H1 (cell line): ENCODE results near the gene SHANK2. TPM values are rescaled to one million over a fixed set of nuclear protein-coding genes. Genes with fewer than 3 reads are reported as not detected.

Experiments used
- ASH2L ChIP-seq: fragments of 200-600, 300-600 bp; sonication (generic); IDR thresholded peaks from one replicate; pipeline ENCODE4 v1.7.1; 2017; ENCODE audit warnings: low read length
- CHD7 ChIP-seq: fragments of 300-600 bp; sonication (generic); IDR thresholded peaks from 2 replicates; pipeline ENCODE4 v1.7.1; 2012; ENCODE audit warnings: low read length, moderate library complexity, mild to moderate bottlenecking, inconsistent platforms; ENCODE audit not compliant: insufficient replicate concordance
- EGR1 ChIP-seq: IDR thresholded peaks from 2 replicates; pipeline ENCODE4 v1.6.1; 2011; ENCODE audit warnings: low read depth, low read length, borderline replicate concordance
- EP300 ChIP-seq, 2 experiments: IDR thresholded peaks; 1 replicate in 1 of 2; 2 replicates in 1 of 2; pipeline ENCODE4 v1.6.1; 2011 to 2012; ENCODE audit warnings: low read depth in 2 of 2, low read length in 2 of 2, mild to moderate bottlenecking in 2 of 2, borderline replicate concordance in 1 of 2, inconsistent platforms in 1 of 2, moderate library complexity in 1 of 2
- POLR2A ChIP-seq, 2 experiments: IDR thresholded peaks; 1 replicate in 1 of 2; 2 replicates in 1 of 2; pipeline ENCODE4 v1.6.1; 2011; ENCODE audit warnings: low read depth in 2 of 2, low read length in 2 of 2, mild to moderate bottlenecking in 2 of 2; ENCODE audit errors: control extremely low read depth in 1 of 2
- POU5F1 ChIP-seq: IDR thresholded peaks from 2 replicates; pipeline ENCODE4 v1.6.1; 2011; ENCODE audit warnings: low read depth, mild to moderate bottlenecking, low read length, moderate library complexity
- SIN3A ChIP-seq, 2 experiments: IDR thresholded peaks in 1 of 2; conservative IDR thresholded peaks in 1 of 2; 2 replicates each; pipeline ENCODE4 v1.6.1; 2011 to 2012; ENCODE audit warnings: low read length in 2 of 2, improper control_type of control experiment in 1 of 2, low read depth in 1 of 2, mild to moderate bottlenecking in 1 of 2
- SP1 ChIP-seq: IDR thresholded peaks from 2 replicates; pipeline ENCODE4 v1.6.1; 2011; ENCODE audit warnings: low read depth, low read length
- TAF1 ChIP-seq: IDR thresholded peaks from 2 replicates; pipeline ENCODE4 v1.6.1; 2011; ENCODE audit warnings: mild to moderate bottlenecking, low read depth, low read length
- TAF7 ChIP-seq: optimal IDR thresholded peaks from 2 replicates; pipeline ENCODE3; 2011; ENCODE audit warnings: low read depth, mild to moderate bottlenecking, inconsistent platforms, low read length, moderate library complexity, borderline replicate concordance
- TCF12 ChIP-seq: IDR thresholded peaks from 2 replicates; pipeline ENCODE4 v1.6.1; 2011; ENCODE audit warnings: low read depth, mild to moderate bottlenecking, low read length
- ZNF274 ChIP-seq: IDR thresholded peaks from 2 replicates; pipeline ENCODE4 v1.7.0; 2012; ENCODE audit warnings: low read length, borderline replicate concordance; ENCODE audit errors: extremely low read depth
- polyA plus RNA-seq, 7 experiments: library from polyadenylated mRNA; depleted of rRNA in 3 of 7; stranded (reverse) in 5 of 7; unstranded in 2 of 7; fragments of >200 nt in 5 of 7; fragments of 200-250 nt in 2 of 7; gene quantifications; 1 replicate in 5 of 7; 2 replicates in 1 of 7; 4 replicates in 1 of 7; pipeline versions ENCODE4 v1.2.1 to v1.2.3, GENCODE V29; 2011 to 2013; ENCODE audit warnings: missing spikeins in 2 of 7, mixed read lengths in 2 of 7
- total RNA-seq: library from RNA; stranded (reverse); fragmentation: NEBNext Ultra II Directional; extraction: Animal tissue kit (Norgen Biotek cat#: 25700); gene quantifications from 2 replicates; pipeline ENCODE4 v1.2.1, GENCODE V29; 2021

Gene SHANK2
- total and polyA plus RNA-seq, 2 of the 8 experiments (the other 6 are each of a cell fraction or from before 2014, with no cell fraction given) = 10.1 to 54.2 TPM

GRCh38 chr11:71246559-71246958 lies 5.8 kb downstream of the SHANK2 start (continued):
- TF ChIP-seq CHD7 = no peak
- TF ChIP-seq POLR2A (IDR thresholded peaks at IDR 0.05; ENCODE audit: control extremely low read depth in 1 of 2, low read depth in 2 of 2, low read length in 2 of 2) = 0 out of 3 replicates have a peak, but pooled peaks of 1 of the 2 experiments have one; percentile 25
- peak; percentile 94 for TF ChIP-seq TCF12
- peak; percentile 89 for TF ChIP-seq POU5F1
- TF ChIP-seq ASH2L = peak; percentile 2
- peak in 1 of 2 experiments; percentile 82; a peak in 1 of 3 replicates for TF ChIP-seq EP300 (IDR thresholded peaks at IDR 0.05; ENCODE audit: borderline replicate concordance in 1 of 2, low read depth in 2 of 2, low read length in 2 of 2)
- TF ChIP-seq EGR1 = peak; percentile 85
- peak; percentile 77 for TF ChIP-seq SP1
- TF ChIP-seq TAF1 = peak; percentile 54; the same call in 1 of the 2 replicates
- 0 out of 4 replicates have a peak, but pooled peaks of 1 of the 2 experiments have one; percentile 63 for TF ChIP-seq SIN3A (conservative IDR thresholded peaks at IDR 0.05 in 1 of 2, IDR thresholded peaks at IDR 0.05 in 1 of 2; ENCODE audit: low read depth in 1 of 2, low read length in 2 of 2)
- no peak for TF ChIP-seq ZNF274
- peak; percentile 37 for TF ChIP-seq TAF7
